ENCODE data around the gene GPRC5B. TPM values are rescaled to one million over a fixed set of nuclear protein-coding genes. Genes with fewer than 3 reads are reported as not detected.

GPRC5B gene
- total RNA-seq, 1 donor from 2014 or later, result 0.46 TPM

GRCh38 chr16:19835196-19835595 is 49.5 kb downstream of the GPRC5B start:
- Mint-ChIP-seq H3K36me3 (ENCODE audit: unreplicated experiment) (no peaks in the 10 kb centered on the region), H3K4me1 (ENCODE audit: unreplicated experiment) (peaks cover 12% of the 10 kb centered on the region), H3K9me3 (ENCODE audit: unreplicated experiment) (no peaks in the 10 kb centered on the region), H3K27ac (ENCODE audit: unreplicated experiment) (no peak overlapping the region), H3K4me3 (ENCODE audit: unreplicated experiment) (no peak overlapping the region), H3K27me3 (ENCODE audit: unreplicated experiment) (no peaks in the 10 kb centered on the region)
- DNase-seq (ENCODE audit: extremely low spot score, unreplicated experiment), result no peak
- TF ChIP-seq CTCF (IDR thresholded peaks at IDR 0.05), result no peak

DNA sequence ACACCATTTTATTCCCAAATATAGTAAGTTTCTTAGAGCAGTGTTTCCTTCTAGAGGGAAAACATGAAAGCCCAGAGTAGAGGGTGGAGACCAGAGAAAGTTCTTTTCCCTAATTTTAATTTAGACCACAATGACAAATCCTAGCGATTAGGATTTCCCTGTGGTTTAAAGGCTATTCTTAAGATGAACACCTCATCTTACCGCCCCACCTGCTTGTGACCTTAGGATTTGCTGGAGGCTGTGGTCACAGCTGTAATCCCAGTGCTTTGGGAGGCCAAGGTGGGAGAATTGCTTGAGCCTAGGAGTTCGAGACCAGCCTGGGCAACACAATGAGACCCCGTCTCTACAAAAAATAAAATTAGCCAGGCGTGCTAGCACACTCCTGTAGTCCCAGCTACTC is 51.1 kb downstream of the GPRC5B start:
- Mint-ChIP-seq H3K36me3 (ENCODE audit: unreplicated experiment) (no peaks in the 10 kb centered on the region), H3K27ac (ENCODE audit: unreplicated experiment) (no peak overlapping the region), H3K4me1 (ENCODE audit: unreplicated experiment) (peaks cover 12% of the 10 kb centered on the region), H3K9me3 (ENCODE audit: unreplicated experiment) (no peaks in the 10 kb centered on the region), H3K27me3 (ENCODE audit: unreplicated experiment) (no peaks in the 10 kb centered on the region), H3K4me3 (ENCODE audit: unreplicated experiment) (no peak overlapping the region)
- DNase-seq (ENCODE audit: extremely low spot score, unreplicated experiment), result no peak
- TF ChIP-seq CTCF (IDR thresholded peaks at IDR 0.05), result no peak

DNA sequence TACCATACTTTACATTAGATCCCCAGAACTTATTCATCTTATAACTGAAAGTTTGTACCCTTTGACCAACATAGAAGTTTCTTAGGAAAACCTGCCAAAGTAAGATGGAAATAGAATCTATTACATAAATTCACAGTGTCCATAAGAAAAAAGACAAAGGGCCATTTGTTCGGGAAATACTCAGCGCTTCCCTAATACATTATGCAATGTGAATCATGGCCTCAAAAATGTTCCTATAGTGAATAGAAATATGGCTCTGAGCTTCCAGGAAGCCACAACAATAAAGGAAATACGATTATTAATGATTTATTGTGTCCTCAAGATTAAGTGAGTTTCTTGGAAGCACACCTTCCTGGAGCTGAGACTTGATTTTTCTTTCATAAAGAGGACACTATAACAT is 51.5 kb downstream of the GPRC5B start:
- Mint-ChIP-seq H3K4me1 (ENCODE audit: unreplicated experiment) (peaks cover 12% of the 10 kb centered on the region), H3K27ac (ENCODE audit: unreplicated experiment) (no peak overlapping the region), H3K4me3 (ENCODE audit: unreplicated experiment) (no peak overlapping the region), H3K27me3 (ENCODE audit: unreplicated experiment) (no peaks in the 10 kb centered on the region), H3K36me3 (ENCODE audit: unreplicated experiment) (no peaks in the 10 kb centered on the region), H3K9me3 (ENCODE audit: unreplicated experiment) (no peaks in the 10 kb centered on the region)
- DNase-seq (ENCODE audit: extremely low spot score, unreplicated experiment), result no peak
- TF ChIP-seq CTCF (IDR thresholded peaks at IDR 0.05), result no peak

- no peak for TF ChIP-seq CTCF (IDR thresholded peaks at IDR 0.05)
- Mint-ChIP-seq H3K27me3 (ENCODE audit: unreplicated experiment) (no peaks in the 10 kb centered on the region), H3K36me3 (ENCODE audit: unreplicated experiment) (no peaks in the 10 kb centered on the region), H3K27ac (ENCODE audit: unreplicated experiment) (no peak overlapping the region), H3K9me3 (ENCODE audit: unreplicated experiment) (no peaks in the 10 kb centered on the region), H3K4me1 (ENCODE audit: unreplicated experiment) (peaks cover 12% of the 10 kb centered on the region), H3K4me3 (ENCODE audit: unreplicated experiment) (no peak overlapping the region)
- DNase-seq (ENCODE audit: extremely low spot score, unreplicated experiment), result no peak
Measured at GRCh38 chr16:19831678-19832077, 53.0 kb downstream of the GPRC5B start.

DNA sequence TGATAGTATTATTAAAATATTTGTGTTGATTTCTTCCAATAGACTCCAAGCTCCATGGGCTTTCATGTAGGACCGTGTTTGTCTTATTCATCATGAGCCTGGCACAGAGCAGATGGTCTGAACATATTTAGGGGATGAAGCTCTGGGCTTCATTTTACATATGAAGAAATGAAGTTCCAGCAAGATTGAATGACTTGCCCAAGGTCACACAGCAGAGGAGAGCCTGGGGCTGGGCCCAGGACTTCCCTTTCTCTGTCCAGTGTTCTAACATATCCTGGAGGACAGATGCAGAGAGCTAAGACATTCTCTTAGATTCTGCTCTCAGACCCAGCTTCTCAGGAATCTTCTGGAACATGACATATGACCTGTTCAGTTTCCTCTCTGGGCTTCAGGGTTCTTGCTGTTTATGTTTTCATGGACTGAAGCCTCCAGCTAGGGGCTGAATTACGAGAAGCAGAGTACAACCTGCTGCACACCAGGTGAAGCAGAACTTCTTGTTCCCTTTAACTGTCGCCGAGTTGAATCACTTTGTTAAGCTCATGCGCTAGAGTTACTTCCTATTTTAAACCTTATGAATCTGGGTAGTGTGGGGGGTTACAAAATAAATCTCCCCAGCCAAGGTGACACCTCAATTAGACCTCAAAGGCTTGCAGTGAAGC is 53.6 kb downstream of the GPRC5B start:
- Mint-ChIP-seq H3K27me3 (ENCODE audit: unreplicated experiment) (no peaks in the 10 kb centered on the region), H3K9me3 (ENCODE audit: unreplicated experiment) (no peaks in the 10 kb centered on the region), H3K4me3 (ENCODE audit: unreplicated experiment) (no peak overlapping the region), H3K4me1 (ENCODE audit: unreplicated experiment) (peaks cover 10% of the 10 kb centered on the region), H3K36me3 (ENCODE audit: unreplicated experiment) (no peaks in the 10 kb centered on the region), H3K27ac (ENCODE audit: unreplicated experiment) (no peak overlapping the region)
- TF ChIP-seq CTCF (IDR thresholded peaks at IDR 0.05), result no peak
- DNase-seq (ENCODE audit: extremely low spot score, unreplicated experiment), result no peak
